NT2/D1 (cell line): ENCODE results near the gene LIPC.

ENCODE experiments used
- DNase-seq: peaks from one replicate; pipeline ENCODE4 v3.0.0-alpha.2; 2011; ENCODE audit warnings: low read depth, low spot score
- H3K27me3 ChIP-seq: 2 replicates; pipeline ENCODE4 v1.6.0; 2011; ENCODE audit warnings: mild to moderate bottlenecking; ENCODE audit not compliant: insufficient read length, insufficient read depth
- H3K36me3 ChIP-seq: 2 replicates; pipeline ENCODE4 v1.6.1; 2011; ENCODE audit warnings: mild to moderate bottlenecking, low read length, mixed read lengths; ENCODE audit not compliant: insufficient read depth, insufficient read length
- H3K4me1 ChIP-seq: 2 replicates; pipeline ENCODE4 v1.5.1; 2011; ENCODE audit not compliant: insufficient read depth, insufficient read length
- H3K4me3 ChIP-seq: 2 replicates; pipeline ENCODE4 v1.5.1; 2011; ENCODE audit warnings: low read depth; ENCODE audit not compliant: insufficient read length
- H3K9ac ChIP-seq: 2 replicates; pipeline ENCODE4 v1.6.0; 2011; ENCODE audit warnings: low read depth; ENCODE audit not compliant: insufficient read length
- H3K9me3 ChIP-seq: 2 replicates; pipeline ENCODE4 v1.5.1; 2011; ENCODE audit warnings: mild to moderate bottlenecking, low read length; ENCODE audit not compliant: insufficient read depth
- SUZ12 ChIP-seq: IDR thresholded peaks from 2 replicates; pipeline ENCODE4 v1.6.1; 2011; ENCODE audit not compliant: insufficient read length, insufficient read depth; ENCODE audit errors: extremely low read depth
- YY1 ChIP-seq: IDR thresholded peaks from 2 replicates; pipeline ENCODE4 v1.6.1; 2011; ENCODE audit not compliant: insufficient read length, insufficient read depth
- ZNF274 ChIP-seq: IDR thresholded peaks from 2 replicates; pipeline ENCODE4 v1.6.1; 2011; ENCODE audit warnings: mild to moderate bottlenecking, low read depth, low read length

The LIPC gene

DNA sequence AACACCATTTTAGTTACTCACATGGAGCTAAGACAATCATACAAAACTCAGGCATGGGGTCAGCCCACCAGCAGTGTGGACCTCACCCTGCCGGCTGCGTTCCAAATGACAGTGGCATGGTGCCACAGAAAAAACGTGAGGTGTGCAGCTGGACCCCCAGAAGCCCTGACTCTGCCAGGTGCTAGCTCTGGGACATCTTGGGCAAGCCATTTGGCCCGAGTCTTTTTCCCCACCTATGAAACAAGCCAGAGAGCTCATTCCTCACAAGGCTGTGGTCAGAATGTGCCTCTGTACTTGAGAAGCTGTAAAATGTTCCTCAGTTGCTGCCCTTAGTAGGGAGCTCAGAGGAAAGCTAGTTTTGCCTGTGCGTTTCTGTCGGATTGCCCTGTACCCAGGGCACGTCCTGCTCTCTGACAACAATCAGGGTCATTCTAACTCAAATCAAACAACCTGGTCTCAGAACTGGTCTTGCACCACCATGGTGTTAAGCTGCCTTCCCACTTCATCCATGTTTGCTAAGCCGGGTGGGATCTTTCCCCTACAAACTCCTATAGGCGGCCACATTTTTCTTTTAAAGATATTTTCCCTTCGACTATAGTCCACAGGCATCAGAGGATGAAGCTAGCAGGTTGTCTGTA, 44.9 kb downstream of the LIPC start:
- DNase-seq: no peak
- Histone ChIP-seq H3K4me3 (no peak overlapping the region), H3K4me1 (peaks cover 6% of the 10 kb centered on the region), H3K9ac (no peak overlapping the region), H3K36me3 (no peaks in the 10 kb centered on the region), H3K9me3 (no peaks in the 10 kb centered on the region), H3K27me3 (no peaks in the 10 kb centered on the region)
- no peak for TF ChIP-seq SUZ12
- no peak for TF ChIP-seq YY1
- TF ChIP-seq ZNF274: no peak

DNA sequence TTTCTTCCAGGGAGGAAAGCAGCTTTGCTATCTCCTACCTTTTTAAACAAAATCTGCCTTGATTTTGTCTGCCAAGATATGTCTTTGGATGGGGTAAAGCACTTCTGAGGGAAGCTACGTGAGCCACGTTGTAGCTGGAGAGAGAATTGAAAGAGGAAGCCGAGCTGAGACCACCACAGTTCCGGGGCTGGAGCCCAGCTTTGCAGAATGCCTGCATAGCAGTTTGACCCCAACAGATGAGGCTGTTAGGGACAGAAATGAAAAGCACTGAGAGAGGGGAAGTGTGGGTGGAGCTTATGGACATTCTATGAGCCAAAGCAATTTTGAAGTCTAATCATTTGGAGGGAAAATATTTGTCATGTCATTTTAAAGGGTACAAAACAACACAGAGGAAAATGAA, 45.4 kb downstream of the LIPC start:
- Histone ChIP-seq H3K4me1 (peaks cover 6% of the 10 kb centered on the region), H3K9me3 (no peaks in the 10 kb centered on the region), H3K4me3 (no peak overlapping the region), H3K36me3 (no peaks in the 10 kb centered on the region), H3K27me3 (no peaks in the 10 kb centered on the region), H3K9ac (no peak overlapping the region)
- TF ChIP-seq ZNF274: no peak
- no peak for DNase-seq

DNA sequence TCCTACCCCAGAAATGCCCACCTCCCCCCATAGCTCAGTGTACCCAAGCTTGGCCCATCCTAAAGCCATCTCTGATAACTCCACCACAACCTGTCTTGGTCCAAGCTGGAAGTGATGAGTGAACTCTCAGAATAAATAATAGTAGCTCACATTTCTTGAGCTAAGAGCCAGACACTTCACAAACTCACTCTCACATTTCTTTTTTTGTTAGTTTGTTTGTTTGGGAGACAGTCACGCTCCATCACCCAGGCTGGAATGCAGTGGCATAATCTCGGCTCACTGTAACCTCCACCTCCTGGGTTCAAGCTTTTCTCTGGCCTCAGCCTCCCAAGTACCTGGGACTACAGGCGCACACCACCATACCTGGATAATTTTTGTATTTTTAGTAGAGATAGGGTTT, 46.2 kb downstream of the LIPC start:
- Histone ChIP-seq H3K4me3 (no peak overlapping the region), H3K27me3 (no peaks in the 10 kb centered on the region), H3K9me3 (no peaks in the 10 kb centered on the region), H3K9ac (no peak overlapping the region), H3K4me1 (peaks cover 2% of the 10 kb centered on the region), H3K36me3 (no peaks in the 10 kb centered on the region)
- TF ChIP-seq ZNF274: no peak
- TF ChIP-seq YY1: no peak
- no peak for TF ChIP-seq SUZ12
- no peak for DNase-seq

DNA sequence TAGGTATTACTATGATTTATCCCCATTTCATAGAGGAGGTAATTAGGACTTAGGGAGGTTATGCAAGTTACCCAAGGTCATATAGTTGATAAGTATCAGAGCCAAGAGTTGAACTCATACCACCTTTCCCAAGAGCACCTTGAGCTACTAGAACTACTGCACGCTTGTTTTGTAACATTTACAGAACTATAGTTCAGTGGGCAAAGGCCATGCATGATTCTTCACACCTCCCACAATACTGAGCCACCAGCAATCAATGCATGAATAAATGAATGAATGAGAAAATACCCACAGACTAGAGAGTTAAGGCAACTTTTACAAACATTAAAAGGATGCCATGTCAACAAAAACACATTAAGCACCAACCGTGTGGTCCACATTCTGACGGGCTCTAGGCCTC, 46.8 kb downstream of the LIPC start:
- Histone ChIP-seq H3K4me1 (no peaks in the 10 kb centered on the region), H3K36me3 (no peaks in the 10 kb centered on the region), H3K4me3 (no peak overlapping the region), H3K27me3 (no peaks in the 10 kb centered on the region), H3K9me3 (no peaks in the 10 kb centered on the region), H3K9ac (no peak overlapping the region)
- TF ChIP-seq SUZ12 (no peak), ZNF274 (no peak), YY1 (no peak)
- DNase-seq: no peak

GRCh38 chr15:58479941-58480340, 48.1 kb downstream of the LIPC start:
- Histone ChIP-seq H3K9me3 (no peaks in the 10 kb centered on the region), H3K36me3 (no peaks in the 10 kb centered on the region), H3K4me1 (no peaks in the 10 kb centered on the region), H3K27me3 (no peaks in the 10 kb centered on the region), H3K4me3 (no peak overlapping the region), H3K9ac (no peak overlapping the region)
- DNase-seq: no peak
- TF ChIP-seq YY1: no peak
- no peak for TF ChIP-seq SUZ12
- TF ChIP-seq ZNF274: no peak

DNA sequence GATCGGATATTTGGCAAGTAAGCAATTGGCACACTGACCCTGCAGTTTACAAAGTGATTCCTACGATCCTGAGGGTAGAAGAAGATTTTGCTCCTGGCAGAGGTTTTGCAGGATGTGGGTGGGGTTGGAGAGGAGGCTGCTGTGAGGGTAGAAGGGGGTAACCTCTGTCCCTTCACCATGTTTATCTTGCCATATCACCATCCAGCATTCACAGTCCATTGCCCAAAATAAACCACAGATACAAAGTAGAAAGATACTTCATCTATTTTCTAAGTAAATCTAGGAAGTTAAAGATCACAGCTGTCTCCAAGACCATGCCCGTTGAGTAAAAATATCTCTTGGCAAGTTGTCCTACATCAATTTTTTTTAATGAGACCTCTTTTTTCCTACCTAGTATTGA, 51.6 kb downstream of the LIPC start:
- no peaks in the 10 kb centered on the region for H3K27me3 ChIP-seq
- no peaks in the 10 kb centered on the region for H3K4me1 ChIP-seq
- TF ChIP-seq ZNF274 (no peak), YY1 (no peak), SUZ12 (no peak)
- H3K9ac ChIP-seq: no peak overlapping the region
- DNase-seq: no peak
- 0 out of 2 replicates have a peak, but pooled peaks cover under 1% of the 10 kb centered on the region for H3K9me3 ChIP-seq
- no peaks in the 10 kb centered on the region for H3K36me3 ChIP-seq
- no peak overlapping the region for H3K4me3 ChIP-seq

DNA sequence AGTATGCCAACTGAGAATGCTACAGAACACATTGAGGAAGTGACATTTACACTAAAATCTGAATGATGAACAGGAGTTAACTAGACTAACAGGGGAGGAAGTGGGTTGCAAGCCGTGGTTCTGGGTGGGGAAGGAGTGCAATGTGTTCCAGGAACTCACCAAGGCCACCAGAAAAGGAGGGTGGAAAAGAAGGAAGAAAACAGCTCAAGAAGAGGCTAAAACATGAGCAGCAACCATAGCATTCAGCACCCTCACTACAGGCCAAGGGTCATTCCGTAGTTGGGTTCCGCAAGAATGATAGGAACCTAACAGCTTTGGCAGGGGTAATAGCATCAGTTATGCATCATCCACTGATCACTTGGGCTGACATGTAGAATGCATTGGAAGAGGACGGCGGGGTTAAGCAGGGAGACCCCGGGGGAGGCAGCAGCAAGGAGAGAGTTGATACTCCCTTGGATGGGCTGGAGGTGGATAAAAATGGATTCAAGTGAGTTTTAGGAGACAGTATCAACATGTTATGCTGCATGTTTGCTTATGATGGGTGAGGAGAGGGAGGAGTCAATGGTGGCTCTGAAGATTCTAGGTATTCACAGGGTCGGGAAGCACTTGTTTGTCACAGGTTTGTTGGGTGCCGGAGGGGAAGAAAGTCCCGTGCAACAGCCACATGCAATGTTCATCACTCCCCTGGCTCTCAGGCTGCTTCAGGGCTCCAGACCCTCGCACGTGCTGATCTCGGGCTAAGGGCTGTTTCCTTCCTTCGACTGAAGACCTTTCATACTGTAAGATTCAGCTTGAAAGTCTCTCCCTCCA, 53.2 kb downstream of the LIPC start:
- no peak overlapping the region for H3K4me3 ChIP-seq
- H3K36me3 ChIP-seq: no peaks in the 10 kb centered on the region
- H3K4me1 ChIP-seq: no peaks in the 10 kb centered on the region
- H3K9me3 ChIP-seq: peaks cover 16% of the 10 kb centered on the region; the same call in 1 of the 2 replicates
- DNase-seq: no peak
- H3K9ac ChIP-seq: no peak overlapping the region
- no peaks in the 10 kb centered on the region for H3K27me3 ChIP-seq
- no peak for TF ChIP-seq SUZ12
- no peak for TF ChIP-seq YY1
- TF ChIP-seq ZNF274: no peak

DNA sequence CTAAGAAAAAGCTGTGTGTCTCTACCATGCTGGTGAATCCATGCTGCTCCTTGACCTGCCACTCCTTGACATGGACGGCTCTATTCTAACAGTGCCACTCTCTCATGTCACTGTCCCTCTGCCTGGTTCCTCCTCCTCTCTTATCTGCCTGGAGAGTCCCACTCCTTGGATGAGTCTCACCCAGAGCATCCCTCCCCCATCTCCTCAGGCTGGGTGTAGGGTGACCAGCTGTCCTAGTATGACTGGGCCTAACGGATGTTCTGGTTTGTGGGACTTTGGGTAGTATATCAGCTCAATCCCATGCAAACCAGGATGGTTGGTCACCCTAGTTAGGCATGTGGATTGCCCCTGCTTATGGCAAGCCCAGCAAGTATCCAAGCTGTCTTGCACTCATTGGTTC, 54.3 kb downstream of the LIPC start:
- Histone ChIP-seq H3K9me3 (peaks cover 16% of the 10 kb centered on the region; the same call in 1 of the 2 replicates), H3K9ac (no peak overlapping the region), H3K27me3 (no peaks in the 10 kb centered on the region), H3K4me3 (no peak overlapping the region), H3K4me1 (no peaks in the 10 kb centered on the region), H3K36me3 (no peaks in the 10 kb centered on the region)
- DNase-seq: no peak
- TF ChIP-seq ZNF274: no peak
- no peak for TF ChIP-seq YY1
- TF ChIP-seq SUZ12: no peak
